Activated B cell treated with CpG ODN at 0.5 μM for 24 hours (primary cell): ENCODE measurements around the gene PHLPP1. TPM values are rescaled to one million over a fixed set of nuclear protein-coding genes. Genes with fewer than 3 reads are reported as not detected.

ENCODE experiments used
- ATAC-seq: fragments of 200-7000 bp; cut with Tn5 transposase; one replicate; pipeline ENCODE4 v1.10.0; 2021; ENCODE audit warnings: low read depth, mild to moderate bottlenecking, moderate library complexity
- CTCF ChIA-PET: fragments of 350-600 bp; sonication (Branson Sonifier 250); formaldehyde crosslinking; loops from one replicate; lab custom pipeline; 2021; ENCODE audit warnings: antibody characterized with exemption; lab: Charles Lee
- POLR2A ChIA-PET: fragments of 350-600 bp; sonication (Branson Sonifier 250); formaldehyde crosslinking; loops from one replicate; lab custom pipeline; 2021; ENCODE audit warnings: antibody characterized with exemption; lab: Charles Lee
- DNase-seq: peaks from one replicate; pipeline ENCODE4 v3.0.0; 2022
- H3K27ac Mint-ChIP-seq: one replicate; pipeline ENCODE4 v1.8.0; 2020; ENCODE audit warnings: mixed read lengths
- H3K27me3 Mint-ChIP-seq: one replicate; pipeline ENCODE4 v1.8.0; 2021; ENCODE audit warnings: mixed read lengths
- H3K36me3 Mint-ChIP-seq: one replicate; pipeline ENCODE4 v1.8.0; 2021; ENCODE audit warnings: low read depth, mixed read lengths
- H3K4me1 Mint-ChIP-seq: one replicate; pipeline ENCODE4 v1.8.0; 2021; ENCODE audit warnings: mixed read lengths
- H3K4me3 Mint-ChIP-seq: one replicate; pipeline ENCODE4 v1.8.0; 2020; ENCODE audit warnings: mild to moderate bottlenecking, mixed read lengths
- H3K9me3 Mint-ChIP-seq: one replicate; pipeline ENCODE4 v1.8.0; 2020; ENCODE audit warnings: mixed read lengths
- intact Hi-C: fragments of 100-400 bp; cut with micrococcal nuclease; formaldehyde crosslinking; loops from one replicate; pipeline ENCODE4 v1.15.1; 2024
- total RNA-seq: library from RNA; stranded (reverse); gene quantifications from 2 replicates; pipeline ENCODE4 v1.2.3, GENCODE V29; 2022
- TF ChIP-seq, protein P1 (sequence below): fragments of 200-600 bp; IDR thresholded peaks from one replicate; pipeline ENCODE4 v1.8.0; 2022; ENCODE audit warnings: antibody characterized with exemption, mild to moderate bottlenecking

PHLPP1 gene
- total RNA-seq, 1 donor from 2014 or later, result 16.1 TPM

DNA sequence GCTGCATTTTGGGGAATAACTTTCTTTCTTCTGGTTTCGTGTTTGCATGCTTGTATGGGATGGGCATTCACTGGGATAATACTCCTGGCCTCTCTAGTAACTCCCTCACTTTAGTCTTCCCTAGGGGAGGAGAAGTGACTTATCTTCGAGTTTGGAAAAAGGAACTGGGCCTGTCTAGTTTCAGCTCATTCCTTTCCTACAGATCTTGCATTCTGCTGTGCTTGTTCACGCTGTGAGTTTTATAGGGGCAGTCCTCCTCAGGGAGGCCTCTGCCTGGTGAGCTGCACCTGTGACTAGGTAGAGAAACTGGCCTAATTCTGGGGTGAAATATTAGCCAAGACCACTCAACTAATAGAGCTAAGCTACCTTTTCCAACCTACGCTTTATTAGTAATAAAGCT is 50.9 kb downstream of the PHLPP1 start:
- TF ChIP-seq, protein P1, sequence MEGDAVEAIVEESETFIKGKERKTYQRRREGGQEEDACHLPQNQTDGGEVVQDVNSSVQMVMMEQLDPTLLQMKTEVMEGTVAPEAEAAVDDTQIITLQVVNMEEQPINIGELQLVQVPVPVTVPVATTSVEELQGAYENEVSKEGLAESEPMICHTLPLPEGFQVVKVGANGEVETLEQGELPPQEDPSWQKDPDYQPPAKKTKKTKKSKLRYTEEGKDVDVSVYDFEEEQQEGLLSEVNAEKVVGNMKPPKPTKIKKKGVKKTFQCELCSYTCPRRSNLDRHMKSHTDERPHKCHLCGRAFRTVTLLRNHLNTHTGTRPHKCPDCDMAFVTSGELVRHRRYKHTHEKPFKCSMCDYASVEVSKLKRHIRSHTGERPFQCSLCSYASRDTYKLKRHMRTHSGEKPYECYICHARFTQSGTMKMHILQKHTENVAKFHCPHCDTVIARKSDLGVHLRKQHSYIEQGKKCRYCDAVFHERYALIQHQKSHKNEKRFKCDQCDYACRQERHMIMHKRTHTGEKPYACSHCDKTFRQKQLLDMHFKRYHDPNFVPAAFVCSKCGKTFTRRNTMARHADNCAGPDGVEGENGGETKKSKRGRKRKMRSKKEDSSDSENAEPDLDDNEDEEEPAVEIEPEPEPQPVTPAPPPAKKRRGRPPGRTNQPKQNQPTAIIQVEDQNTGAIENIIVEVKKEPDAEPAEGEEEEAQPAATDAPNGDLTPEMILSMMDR, result no peak
- Mint-ChIP-seq H3K4me1 (peaks cover 18% of the 10 kb centered on the region), H3K36me3 (no peaks in the 10 kb centered on the region), H3K27ac (no peak overlapping the region), H3K9me3 (no peaks in the 10 kb centered on the region), H3K27me3 (no peaks in the 10 kb centered on the region), H3K4me3 (no peak overlapping the region)
- intact Hi-C loops, result no loop called here
- ATAC-seq (no peak), DNase-seq (no peak)
- CTCF ChIA-PET, result interaction anchor here (0.9 kb wide), 1 partner anchor 51 kb away, joined by 3 read pairs; the partner anchor contains the start of gene PHLPP1
- POLR2A ChIA-PET, result interaction anchor here (0.6 kb wide), 1 partner anchor 94 kb away, joined by 5 read pairs; no protein-coding TSS in a partner anchor

- H3K4me3 Mint-ChIP-seq, result no peak overlapping the region
These were observed 52.0 kb downstream of the PHLPP1 start for GRCh38 chr18:62767321-62767720.

GRCh38 chr18:62767836-62768557 is 52.7 kb downstream of the PHLPP1 start:
- H3K4me3 Mint-ChIP-seq, result no peak overlapping the region
- intact Hi-C loops, result no loop called here
- ChIA-PET CTCF (interaction anchor here (1.2 kb wide), 1 partner anchor 16 kb away, joined by 3 read pairs; no protein-coding TSS in a partner anchor), POLR2A (no interaction called here)
- peaks cover 26% of the 10 kb centered on the region for H3K4me1 Mint-ChIP-seq
- no peak overlapping the region for H3K27ac Mint-ChIP-seq
- no peaks in the 10 kb centered on the region for H3K27me3 Mint-ChIP-seq
- ATAC-seq, result no peak
- no peaks in the 10 kb centered on the region for H3K9me3 Mint-ChIP-seq
- TF ChIP-seq, protein P1, result no peak
- H3K36me3 Mint-ChIP-seq, result no peaks in the 10 kb centered on the region
- no peak for DNase-seq

More at GRCh38 chr18:62767321-62767720, 52.0 kb downstream of the PHLPP1 start:
- no peak for DNase-seq
- Mint-ChIP-seq H3K27me3 (no peaks in the 10 kb centered on the region), H3K36me3 (no peaks in the 10 kb centered on the region), H3K4me1 (peaks cover 26% of the 10 kb centered on the region), H3K9me3 (no peaks in the 10 kb centered on the region), H3K27ac (no peak overlapping the region)
- no peak for ATAC-seq
- intact Hi-C loops, result no loop called here
- CTCF ChIA-PET, result interaction anchor here (0.9 to 1.2 kb wide), 2 partner anchors 16 to 52 kb away, joined by 3 read pairs; partner anchors contain the start of gene PHLPP1
- TF ChIP-seq, protein P1, result no peak
- POLR2A ChIA-PET, result no interaction called here

- H3K4me1 Mint-ChIP-seq, result peaks cover 26% of the 10 kb centered on the region
- no peaks in the 10 kb centered on the region for H3K27me3 Mint-ChIP-seq
- ATAC-seq, result no peak
- H3K27ac Mint-ChIP-seq, result no peak overlapping the region
- no peak for DNase-seq
- POLR2A ChIA-PET, result no interaction called here
- TF ChIP-seq, protein P1, result no peak
- intact Hi-C loops, result no loop called here
- CTCF ChIA-PET, result interaction anchor here (1.2 kb wide), 1 partner anchor 17 kb away, joined by 3 read pairs; no protein-coding TSS in a partner anchor
- no peaks in the 10 kb centered on the region for H3K36me3 Mint-ChIP-seq
- no peaks in the 10 kb centered on the region for H3K9me3 Mint-ChIP-seq
- no peak overlapping the region for H3K4me3 Mint-ChIP-seq
These were observed 53.2 kb downstream of the PHLPP1 start for GRCh38 chr18:62768558-62768943.

GRCh38 chr18:62769216-62769615 is 53.9 kb downstream of the PHLPP1 start:
- Mint-ChIP-seq H3K4me3 (no peak overlapping the region), H3K27ac (no peak overlapping the region), H3K27me3 (no peaks in the 10 kb centered on the region), H3K9me3 (no peaks in the 10 kb centered on the region), H3K36me3 (no peaks in the 10 kb centered on the region), H3K4me1 (peaks cover 27% of the 10 kb centered on the region)
- ATAC-seq (no peak), DNase-seq (no peak)
- ChIA-PET CTCF (no interaction called here), POLR2A (no interaction called here)
- intact Hi-C loops, result no loop called here
- TF ChIP-seq, protein P1, result no peak
